ENCODE data around the gene VDR.

DNA sequence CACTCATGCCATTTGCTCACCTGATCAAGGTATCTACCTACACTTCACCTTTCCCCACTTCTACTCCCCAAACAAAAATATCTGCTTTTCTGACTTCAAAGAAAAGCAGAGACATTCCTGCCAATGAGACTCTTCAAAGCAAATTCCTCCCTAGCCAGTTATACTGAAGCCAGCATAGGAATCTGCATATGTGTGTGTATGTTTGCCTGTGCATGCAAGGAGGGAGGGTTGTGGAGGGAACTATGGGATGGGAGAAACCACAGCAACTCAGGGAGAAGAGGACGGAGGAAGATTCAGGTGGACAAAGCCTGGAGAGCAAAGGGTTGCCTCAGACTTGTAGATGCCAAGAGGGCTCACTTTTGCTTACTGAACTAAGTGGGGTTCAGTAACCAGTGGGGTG, 26.4 kb upstream of the VDR start:
- TF ChIP-seq, protein P1, sequence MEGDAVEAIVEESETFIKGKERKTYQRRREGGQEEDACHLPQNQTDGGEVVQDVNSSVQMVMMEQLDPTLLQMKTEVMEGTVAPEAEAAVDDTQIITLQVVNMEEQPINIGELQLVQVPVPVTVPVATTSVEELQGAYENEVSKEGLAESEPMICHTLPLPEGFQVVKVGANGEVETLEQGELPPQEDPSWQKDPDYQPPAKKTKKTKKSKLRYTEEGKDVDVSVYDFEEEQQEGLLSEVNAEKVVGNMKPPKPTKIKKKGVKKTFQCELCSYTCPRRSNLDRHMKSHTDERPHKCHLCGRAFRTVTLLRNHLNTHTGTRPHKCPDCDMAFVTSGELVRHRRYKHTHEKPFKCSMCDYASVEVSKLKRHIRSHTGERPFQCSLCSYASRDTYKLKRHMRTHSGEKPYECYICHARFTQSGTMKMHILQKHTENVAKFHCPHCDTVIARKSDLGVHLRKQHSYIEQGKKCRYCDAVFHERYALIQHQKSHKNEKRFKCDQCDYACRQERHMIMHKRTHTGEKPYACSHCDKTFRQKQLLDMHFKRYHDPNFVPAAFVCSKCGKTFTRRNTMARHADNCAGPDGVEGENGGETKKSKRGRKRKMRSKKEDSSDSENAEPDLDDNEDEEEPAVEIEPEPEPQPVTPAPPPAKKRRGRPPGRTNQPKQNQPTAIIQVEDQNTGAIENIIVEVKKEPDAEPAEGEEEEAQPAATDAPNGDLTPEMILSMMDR (IDR thresholded peaks at IDR 0.05): no peak
- TF ChIP-seq POLR2A (IDR thresholded peaks at IDR 0.05): no peak
- TF ChIP-seq POLR2AphosphoS5 (IDR thresholded peaks at IDR 0.05): no peak
